CD4-positive, alpha-beta memory T cell (primary cell): ENCODE measurements around the gene RXFP4. TPM values are rescaled to one million over a fixed set of nuclear protein-coding genes. Genes with fewer than 3 reads are reported as not detected.
"Not testable (repeated sequence)": the region's sequence is repeated elsewhere in the genome, so short reads cannot be mapped to it uniquely, and the experiment has no call there.

ENCODE experiments used
- CTCF ChIA-PET: fragments of 350-600 bp; sonication (Branson Sonifier 250); formaldehyde crosslinking; loops from one replicate; lab custom pipeline; 2021; ENCODE audit warnings: inconsistent platforms; ENCODE audit not compliant: partially characterized antibody; lab: Charles Lee
- POLR2A ChIA-PET: fragments of 350-600 bp; sonication (Branson Sonifier 250); formaldehyde crosslinking; loops from one replicate; lab custom pipeline; 2021; ENCODE audit not compliant: partially characterized antibody; lab: Charles Lee
- DNase-seq, 5 donors: peaks; one replicate each; pipeline versions ENCODE4 v3.0.0 to v3.0.0-alpha.2; 2020 to 2022; ENCODE audit warnings: mixed read lengths in 1 of 5
- H3K27ac ChIP-seq: one replicate; pipeline ENCODE4 v1.7.0; 2013; ENCODE audit warnings: low read depth, low read length
- H3K27me3 ChIP-seq: 2 replicates; pipeline ENCODE4 v1.7.0; 2013; ENCODE audit warnings: mild to moderate bottlenecking, low read length, moderate library complexity; ENCODE audit not compliant: insufficient read depth
- H3K36me3 ChIP-seq: 2 replicates; pipeline ENCODE4 v1.7.0; 2013; ENCODE audit warnings: mild to moderate bottlenecking, low read length, moderate library complexity; ENCODE audit not compliant: insufficient read depth
- H3K4me1 ChIP-seq: 2 replicates; pipeline ENCODE4 v1.7.0; 2013; ENCODE audit warnings: mild to moderate bottlenecking, low read length, moderate library complexity; ENCODE audit not compliant: insufficient read depth
- H3K4me3 ChIP-seq, 2 donors: one replicate each; pipeline ENCODE4 v1.7.0; 2013; ENCODE audit warnings: low read length in 2 of 2, mild to moderate bottlenecking in 1 of 2
- H3K9me3 ChIP-seq, 2 donors: one replicate each; pipeline ENCODE4 v1.7.0; 2013; ENCODE audit warnings: low read length in 2 of 2, control low read depth in 1 of 2; ENCODE audit not compliant: control insufficient read depth in 1 of 2
- H3K27ac Mint-ChIP-seq, 7 donors: one replicate each; pipeline ENCODE4 v1.8.0; 2020 to 2021; ENCODE audit warnings: mixed read lengths in 7 of 7, mild to moderate bottlenecking in 6 of 7, inconsistent platforms in 3 of 7, moderate library complexity in 3 of 7
- H3K27me3 Mint-ChIP-seq, 2 donors: one replicate each; pipeline ENCODE4 v1.8.0; 2020 to 2021; ENCODE audit warnings: mixed read lengths in 2 of 2
- H3K36me3 Mint-ChIP-seq, 2 donors: one replicate each; pipeline ENCODE4 v1.8.0; 2020 to 2021; ENCODE audit warnings: mixed read lengths in 2 of 2, inconsistent platforms in 1 of 2, mild to moderate bottlenecking in 1 of 2
- H3K4me1 Mint-ChIP-seq, 4 donors: one replicate each; pipeline ENCODE4 v1.8.0; 2020 to 2021; ENCODE audit warnings: mixed read lengths in 4 of 4, mild to moderate bottlenecking in 1 of 4
- H3K4me3 Mint-ChIP-seq, 8 donors: one replicate each; pipeline ENCODE4 v1.8.0; 2020 to 2021; ENCODE audit warnings: mixed read lengths in 8 of 8, mild to moderate bottlenecking in 7 of 8, moderate library complexity in 6 of 8, inconsistent platforms in 3 of 8
- H3K9me3 Mint-ChIP-seq, 8 donors: one replicate each; pipeline ENCODE4 v1.8.0; 2020 to 2021; ENCODE audit warnings: mixed read lengths in 8 of 8, mild to moderate bottlenecking in 5 of 8, inconsistent platforms in 3 of 8, moderate library complexity in 1 of 8
- intact Hi-C: fragments of 100-400 bp; cut with micrococcal nuclease; formaldehyde crosslinking; loops from one replicate; pipeline ENCODE4 v1.15.1; 2023
- polyA plus RNA-seq, 2 donors: library from polyadenylated mRNA; unstranded; fragments of 300-500 nt; fragmentation: Illumina TruSeq; gene quantifications; one replicate each; pipeline ENCODE4 v1.2.3, GENCODE V29; 2021
- total RNA-seq, 2 experiments: library from RNA; stranded (reverse); gene quantifications; one replicate each; pipeline ENCODE4 v1.2.3, GENCODE V29; 2021

RXFP4 gene, protein sequence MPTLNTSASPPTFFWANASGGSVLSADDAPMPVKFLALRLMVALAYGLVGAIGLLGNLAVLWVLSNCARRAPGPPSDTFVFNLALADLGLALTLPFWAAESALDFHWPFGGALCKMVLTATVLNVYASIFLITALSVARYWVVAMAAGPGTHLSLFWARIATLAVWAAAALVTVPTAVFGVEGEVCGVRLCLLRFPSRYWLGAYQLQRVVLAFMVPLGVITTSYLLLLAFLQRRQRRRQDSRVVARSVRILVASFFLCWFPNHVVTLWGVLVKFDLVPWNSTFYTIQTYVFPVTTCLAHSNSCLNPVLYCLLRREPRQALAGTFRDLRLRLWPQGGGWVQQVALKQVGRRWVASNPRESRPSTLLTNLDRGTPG
- total RNA-seq (not detected), polyA plus RNA-seq (under 1 TPM in 1 of 2 donors, not detected in 1; 0.91 TPM)

DNA sequence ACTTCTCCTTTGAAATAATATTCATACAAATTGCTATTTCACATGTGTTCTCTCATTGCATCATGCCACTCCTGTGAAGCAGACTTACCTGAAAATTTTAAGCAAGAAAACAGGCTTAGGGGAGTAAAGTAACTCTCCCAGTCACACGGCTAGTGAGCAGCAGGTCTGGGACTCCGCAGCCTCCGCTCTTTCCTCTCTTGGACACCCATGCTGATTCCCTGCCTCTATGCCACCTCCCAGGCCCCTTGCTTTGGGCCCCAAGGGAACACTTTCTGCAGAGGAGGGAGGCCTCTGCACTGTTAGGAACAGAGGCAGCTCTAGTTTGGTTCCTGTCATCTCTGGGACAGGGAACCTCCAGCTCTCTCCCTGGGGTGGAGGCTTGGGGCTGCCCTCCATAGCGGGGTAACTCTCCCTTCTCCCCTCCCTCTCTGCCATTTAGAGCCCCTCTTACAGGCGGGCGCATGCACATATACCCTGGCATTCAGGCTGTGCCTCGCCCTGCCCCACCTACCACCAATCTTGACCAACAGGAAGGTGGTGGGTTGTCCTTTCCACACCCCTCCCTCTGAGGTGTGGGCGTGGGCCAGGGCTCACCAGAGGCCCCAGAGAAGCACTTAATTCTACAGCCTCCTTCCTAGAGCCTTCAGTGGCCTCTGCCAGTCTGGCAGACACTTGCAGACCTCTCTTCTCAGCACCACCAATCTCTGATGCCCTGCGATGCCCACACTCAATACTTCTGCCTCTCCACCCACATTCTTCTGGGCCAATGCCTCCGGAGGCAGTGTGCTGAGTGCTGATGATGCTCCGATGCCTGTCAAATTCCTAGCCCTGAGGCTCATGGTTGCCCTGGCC is at the start of gene RXFP4:
RXFP4 (plus strand) TSS at position 646 of the 852 bp plus-strand sequence; CDS start at position 718, 72 bp downstream.
- no peaks in the 10 kb centered on the region for H3K27me3 Mint-ChIP-seq
- intact Hi-C loops = no loop called here
- Histone ChIP-seq H3K27ac (no peak within 1 kb of the TSS), H3K9me3 (no peaks in the 10 kb centered on the region), H3K4me3 (no peak within 1 kb of the TSS), H3K27me3 (no peaks in the 10 kb centered on the region), H3K36me3 (peaks cover under 1% of the 10 kb centered on the region), H3K4me1 (peaks cover 49% of the 10 kb centered on the region)
- H3K9me3 Mint-ChIP-seq = peaks cover 0 to 2% (median 0%) of the 10 kb centered on the region in 8 donors
- peak within 1 kb of the TSS in 4 of 8 donors; percentile 30 to 61 (median 50) for H3K4me3 Mint-ChIP-seq
- peaks cover 27 to 60% (median 47%) of the 10 kb centered on the region in 4 donors for H3K4me1 Mint-ChIP-seq
- H3K27ac Mint-ChIP-seq = peak within 1 kb of the TSS; percentile 47 to 86 (median 68)
- H3K36me3 Mint-ChIP-seq = peaks cover 0 to 5% of the 10 kb centered on the region in 2 donors
- ChIA-PET CTCF (interaction anchor here (0.5 to 1.8 kb wide), 4 partner anchors 13 to 49 kb away, joined by 3 to 7 read pairs (median 4); partner anchors contain the start of gene ARHGEF2), POLR2A (interaction anchor here (1.3 to 10.8 kb wide), 2 partner anchors 38 to 49 kb away, joined by 8 to 179 read pairs; partner anchors contain the start of gene ARHGEF2)
- no peak for DNase-seq

DNA sequence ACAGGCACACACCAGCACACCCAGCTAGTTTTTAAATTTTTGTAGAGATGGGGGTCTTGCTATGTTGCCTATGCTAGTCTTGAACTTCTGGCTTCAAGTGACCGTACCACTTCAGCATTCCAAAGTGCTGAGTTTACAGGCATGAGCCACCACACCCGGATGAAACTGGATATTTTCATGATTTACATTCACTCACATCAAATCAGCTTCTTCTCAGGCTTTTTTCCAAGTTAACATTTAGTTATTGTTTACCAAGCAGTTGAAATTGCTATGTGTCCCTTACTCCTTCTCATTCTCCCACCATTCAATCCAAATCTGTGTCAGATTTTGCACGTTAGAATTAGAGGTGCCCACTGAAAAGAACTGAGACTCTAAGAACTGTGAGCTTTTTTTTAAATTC is 48.6 kb upstream of the RXFP4 start:
- H3K4me3 Mint-ChIP-seq = no peak overlapping the region
- Histone ChIP-seq H3K27me3 (no peaks in the 10 kb centered on the region), H3K36me3 (no peaks in the 10 kb centered on the region), H3K9me3 (no peaks in the 10 kb centered on the region), H3K27ac (no peak overlapping the region), H3K4me1 (peaks cover 14% of the 10 kb centered on the region), H3K4me3 (no peak overlapping the region)
- ChIA-PET CTCF (interaction anchor here (1.3 to 1.9 kb wide), 2 partner anchors 10 to 12 kb away, joined by 4 read pairs; no protein-coding TSS in a partner anchor), POLR2A (interaction anchor here (1.1 to 1.8 kb wide), 2 partner anchors 33 to 147 kb away, joined by 3 to 6 read pairs; partner anchors contain the start of gene SYT11)
- H3K4me1 Mint-ChIP-seq = peaks cover 9 to 19% (median 13%) of the 10 kb centered on the region in 4 donors
- H3K27me3 Mint-ChIP-seq = no peaks in the 10 kb centered on the region
- H3K36me3 Mint-ChIP-seq = peaks cover 4 to 10% of the 10 kb centered on the region in 2 donors
- H3K9me3 Mint-ChIP-seq = no peaks in the 10 kb centered on the region
- peak overlapping the region in 6 of 7 donors; percentile 43 to 93 (median 74) for H3K27ac Mint-ChIP-seq
- no peak for DNase-seq
- intact Hi-C loops = no loop called here

DNA sequence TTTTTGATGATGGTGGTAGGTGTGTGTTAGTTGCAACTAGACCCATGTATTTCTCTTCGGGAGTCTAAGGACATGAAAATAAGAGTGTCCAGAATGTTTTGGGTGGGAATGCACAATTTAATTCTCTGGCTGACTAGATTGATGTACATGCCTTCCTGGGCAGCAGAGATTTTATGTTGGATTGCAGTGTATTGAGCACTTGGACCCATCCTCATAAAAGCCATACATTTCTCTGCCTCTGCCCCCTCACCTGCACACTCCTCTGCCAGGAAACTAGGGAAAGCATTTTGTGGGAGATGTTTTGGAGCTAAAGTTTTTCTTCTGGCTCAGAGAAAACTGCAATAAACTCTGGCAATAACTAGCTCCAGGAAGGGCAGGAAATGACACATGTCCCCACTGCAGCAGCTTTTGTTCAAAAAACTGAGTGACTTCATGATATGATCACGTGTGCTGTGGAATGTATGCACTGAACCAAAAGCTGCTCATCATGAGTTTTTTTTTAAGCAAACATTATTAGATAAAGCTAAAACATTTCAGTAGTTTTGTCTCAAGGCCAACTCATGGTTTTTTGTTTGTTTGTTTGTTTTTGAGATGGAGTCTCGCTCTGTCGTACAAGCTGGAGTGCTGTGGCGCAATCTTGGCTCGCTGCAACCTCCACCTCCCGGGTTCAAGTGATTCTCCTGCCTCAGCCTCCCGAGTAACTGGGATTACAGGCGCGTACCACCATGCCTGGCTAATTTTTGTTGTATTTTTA is 47.9 kb upstream of the RXFP4 start:
- H3K4me1 ChIP-seq = peaks cover 14% of the 10 kb centered on the region

DNA sequence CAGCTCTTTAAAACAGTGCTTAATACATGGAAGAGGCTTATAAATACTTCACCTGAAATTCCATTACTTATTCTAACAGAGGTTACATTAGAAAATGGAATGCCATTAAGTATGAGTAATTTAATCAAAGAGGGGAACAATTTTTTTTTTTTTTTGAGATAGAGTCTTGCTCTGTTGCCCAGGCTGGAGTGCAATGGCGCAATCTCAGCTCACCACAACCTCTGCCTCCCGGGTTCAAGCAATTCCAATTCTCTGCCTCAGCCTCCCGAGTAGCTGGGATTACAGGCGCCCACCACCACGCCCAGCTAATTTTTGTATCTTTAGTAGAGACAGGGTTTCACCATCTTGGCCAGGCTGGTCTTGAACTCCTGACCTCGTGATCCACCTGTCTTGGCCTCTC is 45.8 kb upstream of the RXFP4 start:
- H3K27ac ChIP-seq, intact Hi-C loops, H3K4me3 ChIP-seq, CTCF ChIA-PET, H3K9me3 Mint-ChIP-seq, H3K27me3 ChIP-seq, H3K27me3 Mint-ChIP-seq, DNase-seq, H3K27ac Mint-ChIP-seq, H3K4me3 Mint-ChIP-seq, H3K9me3 ChIP-seq: not testable (repeated sequence)
- POLR2A ChIA-PET = interaction anchor here (0.6 kb wide), 1 partner anchor 34 kb away, joined by 3 read pairs; no protein-coding TSS in a partner anchor
- Histone ChIP-seq H3K4me1 (peaks cover 14% of the 10 kb centered on the region), H3K36me3 (peaks cover 12% of the 10 kb centered on the region)
- peaks cover 19 to 34% of the 10 kb centered on the region in 2 donors for H3K36me3 Mint-ChIP-seq
- H3K4me1 Mint-ChIP-seq = peaks cover 15 to 19% (median 15%) of the 10 kb centered on the region in 4 donors

More for the DNA sequence above, 47.9 kb upstream of the RXFP4 start:
- Histone ChIP-seq H3K4me3 (no peak overlapping the region), H3K36me3 (no peaks in the 10 kb centered on the region), H3K27me3 (no peaks in the 10 kb centered on the region), H3K9me3 (no peaks in the 10 kb centered on the region), H3K27ac (no peak overlapping the region)
- Mint-ChIP-seq H3K9me3 (no peaks in the 10 kb centered on the region), H3K27ac (peak overlapping the region; percentile 36 to 93 (median 75)), H3K27me3 (no peaks in the 10 kb centered on the region), H3K4me1 (peaks cover 9 to 19% (median 13%) of the 10 kb centered on the region in 4 donors), H3K36me3 (peaks cover 6 to 14% of the 10 kb centered on the region in 2 donors), H3K4me3 (peak overlapping the region in 2 of 8 donors; percentile 11 to 13)
- DNase-seq = peak; percentile 35 to 46 (median 37)
- POLR2A ChIA-PET = interaction anchor here (1.1 to 1.9 kb wide), 3 partner anchors 10 to 148 kb away, joined by 3 to 6 read pairs (median 5); partner anchors contain the start of gene SYT11
- CTCF ChIA-PET = interaction anchor here (0.7 to 1.9 kb wide), 3 partner anchors 11 to 813 kb away, joined by 3 to 4 read pairs (median 4); no protein-coding TSS in a partner anchor
- intact Hi-C loops = no loop called here

DNA sequence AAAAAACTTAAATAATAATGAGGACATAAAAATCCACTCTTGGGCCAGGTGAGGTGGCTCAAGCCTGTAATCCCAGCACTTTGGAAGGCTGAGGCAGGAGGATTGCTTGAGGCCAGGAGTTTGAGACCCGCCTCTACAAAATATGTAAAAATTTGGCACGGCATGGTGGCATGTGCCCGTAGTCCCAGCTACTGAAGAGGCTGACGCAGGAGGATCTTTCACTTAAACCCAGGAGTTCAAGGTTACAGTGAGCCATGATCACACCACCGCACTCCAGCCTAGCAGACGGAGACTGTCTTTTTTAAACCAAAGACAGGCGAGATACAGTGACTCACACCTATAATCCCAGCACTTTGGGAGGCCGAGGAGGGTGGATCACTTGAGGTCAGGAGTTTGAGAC is 45.0 kb upstream of the RXFP4 start:
- H3K27ac ChIP-seq, H3K4me3 Mint-ChIP-seq, POLR2A ChIA-PET, H3K4me3 ChIP-seq, CTCF ChIA-PET, H3K9me3 Mint-ChIP-seq, DNase-seq, intact Hi-C loops, H3K27me3 Mint-ChIP-seq, H3K27me3 ChIP-seq, H3K9me3 ChIP-seq: not testable (repeated sequence)
- Histone ChIP-seq H3K36me3 (peaks cover 20% of the 10 kb centered on the region), H3K4me1 (peaks cover 14% of the 10 kb centered on the region)
- H3K27ac Mint-ChIP-seq = peak overlapping the region in 1 of 7 donors; percentile 36
- peaks cover 20 to 40% of the 10 kb centered on the region in 2 donors for H3K36me3 Mint-ChIP-seq
- H3K4me1 Mint-ChIP-seq = peaks cover 15 to 19% (median 15%) of the 10 kb centered on the region in 4 donors

DNA sequence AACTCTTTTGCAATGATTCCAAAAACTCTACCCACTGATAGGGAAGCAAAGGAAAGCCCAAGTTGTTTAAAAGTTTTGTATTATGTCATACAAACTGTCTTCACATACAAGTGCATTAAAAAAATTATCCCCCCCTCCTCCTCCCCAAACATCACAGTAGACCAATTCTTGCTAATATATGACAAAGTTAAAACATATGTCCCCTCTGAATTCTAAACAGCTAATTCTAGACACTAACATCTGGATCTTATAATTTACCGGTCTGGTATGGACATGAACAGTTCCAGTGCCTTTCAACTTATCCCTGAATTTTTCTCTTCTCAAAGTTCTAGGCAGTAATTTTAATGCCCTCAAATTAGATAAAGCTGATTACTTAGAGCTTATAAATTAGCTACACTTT is 43.7 kb upstream of the RXFP4 start:
- no peak overlapping the region for H3K27ac ChIP-seq
- H3K4me3 ChIP-seq = no peak overlapping the region
- DNase-seq = no peak
- POLR2A ChIA-PET = interaction anchor here (1.0 kb wide), 1 partner anchor 8 kb away, joined by 4 read pairs; no protein-coding TSS in a partner anchor
- intact Hi-C loops = no loop called here
- H3K4me1 Mint-ChIP-seq = peaks cover 14 to 16% (median 14%) of the 10 kb centered on the region in 4 donors
- H3K27me3 Mint-ChIP-seq = no peaks in the 10 kb centered on the region
- H3K36me3 ChIP-seq = peaks cover 24% of the 10 kb centered on the region
- CTCF ChIA-PET = interaction anchor here (1.1 to 1.8 kb wide), 3 partner anchors 11 to 92 kb away, joined by 3 to 5 read pairs (median 4); no protein-coding TSS in a partner anchor
- H3K4me1 ChIP-seq = peaks cover 14% of the 10 kb centered on the region
- no peak overlapping the region for H3K4me3 Mint-ChIP-seq
- H3K36me3 Mint-ChIP-seq = peaks cover 24 to 43% of the 10 kb centered on the region in 2 donors
- no peaks in the 10 kb centered on the region for H3K9me3 Mint-ChIP-seq
- H3K27me3 ChIP-seq = no peaks in the 10 kb centered on the region
- no peaks in the 10 kb centered on the region for H3K9me3 ChIP-seq
- H3K27ac Mint-ChIP-seq = peak overlapping the region in 3 of 7 donors; percentile 10 to 47 (median 19)
